Gastrocnemius medialis (tissue), 4 donors: ENCODE results near the gene TTN.

Experiments used
- POLR2A ChIP-seq, 2 donors: fragments of 450-650 bp; IDR thresholded peaks; one replicate each; pipeline ENCODE4 v1.6.1; 2017; ENCODE audit warnings: antibody characterized with exemption in 2 of 2, mild to moderate bottlenecking in 2 of 2, moderate library complexity in 2 of 2
- TF ChIP-seq, protein P1 (sequence below), 5 experiments: fragments of 450-650 bp in 3 of 5; fragments of 200-600 bp in 2 of 5; sonication (generic) in 2 of 5; IDR thresholded peaks in 4 of 5; conservative IDR thresholded peaks in 1 of 5; 1 replicate in 4 of 5; 2 replicates in 1 of 5; pipeline ENCODE4 v1.5.1; 2016 to 2019; ENCODE audit warnings: antibody characterized with exemption in 5 of 5, mild to moderate bottlenecking in 3 of 5, moderate library complexity in 3 of 5

DNA sequence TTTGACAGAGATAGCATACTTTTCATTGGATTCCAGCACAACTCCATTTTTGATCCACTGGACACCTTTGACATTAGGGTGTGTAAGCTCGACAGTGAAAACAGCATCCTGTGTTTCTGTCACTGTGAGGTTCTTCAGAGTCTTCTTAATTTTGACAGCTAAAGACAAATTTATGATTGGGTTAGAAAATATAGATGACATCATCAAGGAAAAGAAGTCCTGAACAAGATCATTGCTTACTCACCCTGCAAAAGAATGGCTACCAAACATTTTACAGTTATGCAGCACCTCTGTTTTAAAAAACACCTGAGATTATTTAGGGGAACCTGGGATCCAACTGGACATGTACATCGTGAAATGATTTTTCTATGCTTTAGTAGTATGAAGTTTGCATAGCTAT is 36.7 kb downstream of the TTN start:
- TF ChIP-seq, protein P1, sequence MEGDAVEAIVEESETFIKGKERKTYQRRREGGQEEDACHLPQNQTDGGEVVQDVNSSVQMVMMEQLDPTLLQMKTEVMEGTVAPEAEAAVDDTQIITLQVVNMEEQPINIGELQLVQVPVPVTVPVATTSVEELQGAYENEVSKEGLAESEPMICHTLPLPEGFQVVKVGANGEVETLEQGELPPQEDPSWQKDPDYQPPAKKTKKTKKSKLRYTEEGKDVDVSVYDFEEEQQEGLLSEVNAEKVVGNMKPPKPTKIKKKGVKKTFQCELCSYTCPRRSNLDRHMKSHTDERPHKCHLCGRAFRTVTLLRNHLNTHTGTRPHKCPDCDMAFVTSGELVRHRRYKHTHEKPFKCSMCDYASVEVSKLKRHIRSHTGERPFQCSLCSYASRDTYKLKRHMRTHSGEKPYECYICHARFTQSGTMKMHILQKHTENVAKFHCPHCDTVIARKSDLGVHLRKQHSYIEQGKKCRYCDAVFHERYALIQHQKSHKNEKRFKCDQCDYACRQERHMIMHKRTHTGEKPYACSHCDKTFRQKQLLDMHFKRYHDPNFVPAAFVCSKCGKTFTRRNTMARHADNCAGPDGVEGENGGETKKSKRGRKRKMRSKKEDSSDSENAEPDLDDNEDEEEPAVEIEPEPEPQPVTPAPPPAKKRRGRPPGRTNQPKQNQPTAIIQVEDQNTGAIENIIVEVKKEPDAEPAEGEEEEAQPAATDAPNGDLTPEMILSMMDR (IDR thresholded peaks at IDR 0.05 in 4 of 5, conservative IDR thresholded peaks at IDR 0.05 in 1 of 5), result no peak
- TF ChIP-seq POLR2A (IDR thresholded peaks at IDR 0.05), result no peak
